COLO668 (cell line): ENCODE results near the gene GC.
A peak's percentile ranks its signal among the peaks of the same experiment; 100 is the strongest.
"Not testable (repeated sequence)": the region's sequence is repeated elsewhere in the genome, so short reads cannot be mapped to it uniquely, and the experiment has no call there.

Source experiments
- DNase-seq: peaks from one replicate; lab custom pipeline; 2025; ENCODE audit not compliant: unreplicated experiment; lab: John Stamatoyannopoulos, UW

The GC gene

DNA sequence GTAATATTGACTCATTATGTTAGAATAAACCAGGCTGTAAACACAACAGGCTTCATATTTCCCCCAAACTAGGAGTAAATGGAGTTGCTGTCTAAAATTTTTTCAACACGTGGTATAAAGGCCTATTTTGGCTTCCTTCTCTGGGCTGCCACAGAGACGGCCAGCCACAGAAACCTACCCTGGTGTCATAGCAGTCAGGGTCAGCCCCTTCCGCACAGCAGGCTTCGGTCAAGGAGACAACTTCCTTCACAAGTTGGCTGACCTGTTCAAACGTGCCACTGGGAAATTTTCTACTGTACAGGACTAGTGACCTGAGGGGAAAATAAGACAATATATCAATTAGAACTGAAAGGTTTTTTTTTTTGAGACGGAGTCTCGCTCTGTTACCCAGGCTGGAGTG, 15.8 kb downstream of the GC start:
- no peak for DNase-seq

- no peak for DNase-seq
Observed at GRCh38 chr4:71765821-71766383, 18.0 kb downstream of the GC start.

GRCh38 chr4:71765350-71765749, 18.5 kb downstream of the GC start:
- no peak for DNase-seq

DNA sequence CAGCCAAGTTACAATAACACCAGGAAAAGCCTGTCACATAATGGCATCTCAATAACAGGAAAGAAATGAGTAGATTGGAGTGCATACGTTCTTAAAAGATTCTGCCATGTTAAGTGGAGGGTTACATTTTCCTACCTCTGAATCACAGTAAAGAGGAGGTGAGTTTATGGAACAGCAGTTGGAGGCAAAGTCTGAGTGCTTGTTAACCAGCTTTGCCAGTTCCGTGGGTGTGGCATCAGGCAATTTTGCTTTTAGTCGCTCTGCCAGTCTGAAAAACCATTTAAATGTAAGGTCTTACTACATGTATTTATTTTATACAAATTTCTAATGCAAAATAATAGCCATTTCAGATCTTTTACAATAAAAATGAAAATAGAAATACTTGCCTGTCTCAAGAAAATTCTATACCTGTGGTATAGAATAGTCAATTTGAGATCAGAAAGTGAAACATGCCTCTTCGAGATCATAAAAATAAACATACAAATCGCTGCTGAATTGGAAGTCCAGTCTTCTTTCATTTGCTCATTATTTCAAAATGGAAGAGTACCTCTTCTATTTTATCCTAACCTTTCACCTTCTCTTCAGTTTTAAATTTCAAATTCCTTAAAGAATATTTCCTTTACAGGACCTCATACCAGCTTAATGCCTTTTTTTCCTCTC, 31.4 kb downstream of the GC start:
- DNase-seq = no peak

GRCh38 chr4:71749008-71749594, 34.8 kb downstream of the GC start:
- DNase-seq = no peak

DNA sequence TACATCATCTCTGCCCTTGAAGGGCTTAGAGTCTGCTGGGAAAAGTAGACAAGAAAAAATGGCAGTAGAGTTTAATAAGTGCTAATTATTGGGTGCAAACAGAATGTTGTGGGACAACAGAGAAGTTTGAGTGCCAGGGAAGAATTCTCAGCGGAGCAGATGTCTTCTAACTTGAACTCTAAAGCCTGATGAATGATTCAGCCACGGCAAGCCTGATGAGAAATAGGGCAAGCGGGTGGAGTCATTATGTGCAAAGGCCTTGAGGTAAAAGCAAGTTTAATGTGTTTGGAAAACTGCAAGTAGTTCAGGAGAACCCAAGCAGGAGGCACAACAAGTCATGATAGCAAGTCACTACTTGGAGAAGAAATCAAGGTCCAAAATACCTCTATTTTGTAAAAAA, 37.5 kb downstream of the GC start:
- no peak for DNase-seq

DNA sequence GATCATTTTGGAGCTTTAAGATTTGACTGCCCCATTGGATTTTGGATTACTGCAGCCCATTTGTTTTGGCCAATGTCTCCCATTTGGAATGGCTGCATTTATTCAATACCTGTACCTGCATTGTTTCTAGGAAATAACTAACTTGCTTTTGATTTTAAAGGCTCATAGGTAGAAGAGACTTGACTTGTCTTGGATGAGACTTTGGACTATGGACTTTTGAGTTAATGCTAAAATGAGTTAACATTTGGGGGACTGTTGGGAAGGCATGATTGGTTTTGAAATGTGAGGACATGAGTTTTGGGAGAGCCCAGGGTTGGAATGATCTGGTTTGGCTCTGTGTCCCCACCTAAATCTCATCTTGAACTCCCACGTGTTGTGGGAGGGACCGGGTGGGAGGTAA, 45.1 kb downstream of the GC start:
- not testable (repeated sequence) for DNase-seq

- DNase-seq = no peak
Observed at GRCh38 chr4:71732706-71733105, 51.2 kb downstream of the GC start.

- DNase-seq = no peak
Observed at GRCh38 chr4:71732066-71732465, 51.8 kb downstream of the GC start.

- peak; percentile 8 for DNase-seq
Observed at GRCh38 chr4:71729856-71730255, 54.0 kb downstream of the GC start.

- no peak for DNase-seq
Observed at GRCh38 chr4:71713611-71714203, 70.2 kb downstream of the GC start.

DNA sequence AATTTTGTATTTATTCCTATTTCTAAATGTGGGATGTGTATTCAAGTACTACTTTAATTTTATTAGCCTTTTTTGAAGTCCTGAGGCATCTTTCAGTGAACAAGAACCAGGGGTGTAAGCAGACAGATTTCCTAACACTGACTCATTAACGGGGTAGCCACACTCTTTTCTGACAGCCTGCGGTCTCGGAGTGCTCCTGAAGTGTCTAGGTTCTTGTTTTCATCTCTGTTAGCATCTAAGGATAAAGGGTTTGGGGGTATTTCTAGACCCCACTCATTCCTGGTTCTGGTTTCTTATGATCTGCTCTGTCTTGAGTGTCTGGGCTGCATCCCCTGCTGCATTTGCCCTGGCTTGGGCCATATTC, 71.9 kb downstream of the GC start:
- DNase-seq = no peak

DNA sequence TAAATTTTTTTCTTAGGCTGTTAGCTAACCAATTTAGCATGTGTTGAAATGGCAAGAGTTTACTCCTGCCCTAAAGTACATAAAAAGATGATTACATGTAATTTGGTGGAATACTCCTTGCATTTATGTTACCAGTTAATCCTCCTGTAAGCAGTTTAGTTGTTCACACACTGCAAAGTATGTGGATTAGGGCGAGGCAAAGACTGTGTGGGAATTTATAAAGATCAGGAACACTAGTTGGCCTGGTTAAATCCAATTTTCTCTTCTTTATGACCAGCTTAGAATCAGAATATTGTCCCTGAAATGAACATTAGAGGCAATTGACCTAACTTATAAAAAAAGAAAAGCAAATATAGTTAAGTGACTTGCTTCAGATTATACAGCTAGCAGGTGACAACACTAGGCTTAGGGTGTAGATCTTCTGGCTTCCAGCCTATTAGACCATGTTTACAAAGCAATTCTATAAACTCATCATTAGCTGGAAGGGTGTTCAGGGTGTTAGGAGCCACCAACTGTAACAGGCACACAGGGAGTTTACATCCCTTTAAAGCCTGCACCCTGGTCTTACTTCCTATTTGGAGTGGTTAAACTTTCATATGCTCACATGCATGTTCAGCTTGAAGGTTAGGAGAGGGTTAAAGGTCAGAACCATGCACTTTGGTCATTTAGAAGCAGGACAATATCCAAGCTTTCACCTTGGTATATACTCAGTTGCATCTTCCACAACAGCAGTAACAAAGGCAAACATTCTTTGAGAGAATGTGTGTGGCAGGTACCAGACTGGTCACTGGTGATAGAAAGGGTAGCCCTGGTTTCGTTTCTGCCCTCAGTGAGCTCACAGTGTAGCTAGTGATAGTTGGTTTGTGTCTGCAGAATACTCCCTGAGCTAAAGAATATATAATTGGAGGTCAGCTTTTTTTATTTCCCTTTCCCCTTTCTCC, 72.6 kb downstream of the GC start:
- DNase-seq = peak; percentile 22

- no peak for DNase-seq
Observed at GRCh38 chr4:71709961-71710360, 73.9 kb downstream of the GC start.

GRCh38 chr4:71698141-71698540, 85.7 kb downstream of the GC start:
- DNase-seq = no peak

- no peak for DNase-seq
Observed at GRCh38 chr4:71697031-71697430, 86.8 kb downstream of the GC start.

DNA sequence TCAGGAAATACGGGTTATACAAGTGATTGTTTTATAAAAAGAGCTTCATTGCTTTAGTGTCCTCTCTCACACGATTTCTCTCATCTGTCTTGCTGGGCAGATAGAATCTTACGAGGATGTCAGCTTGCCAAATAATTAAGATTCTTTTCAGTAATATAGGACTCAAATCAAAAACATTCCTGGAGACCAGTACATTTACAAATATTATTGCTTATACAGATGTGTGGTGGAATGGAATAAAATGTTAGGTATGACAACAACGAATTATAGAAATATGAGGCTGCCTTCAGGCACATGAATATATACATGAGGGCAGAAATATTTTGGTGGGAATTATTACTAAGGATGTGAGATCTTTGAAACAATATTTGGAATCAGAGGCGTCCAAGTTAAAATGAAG, 88.9 kb downstream of the GC start:
- no peak for DNase-seq

DNA sequence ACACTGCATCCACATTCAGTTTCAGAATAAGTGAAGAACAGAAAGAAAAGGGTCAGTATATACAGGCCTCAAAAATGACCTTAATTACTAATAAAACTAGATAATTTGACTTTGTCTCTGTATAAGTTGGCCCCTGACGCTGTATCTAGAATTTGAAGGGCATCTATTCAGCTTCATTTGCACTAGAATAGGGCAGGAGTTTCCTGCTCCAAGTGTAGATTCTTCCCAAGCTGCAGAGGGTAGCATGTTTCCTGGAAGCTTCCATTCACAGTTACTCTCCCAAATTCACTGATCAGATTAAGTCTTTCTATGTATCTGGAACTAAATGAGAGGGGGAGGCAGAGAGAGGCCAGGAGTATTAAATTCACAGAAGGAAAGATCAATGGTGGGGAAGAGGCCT, 90.9 kb downstream of the GC start:
- DNase-seq = no peak

GRCh38 chr4:71692198-71692597, 91.7 kb downstream of the GC start:
- DNase-seq = no peak
